GM23338 (cell line): ENCODE results near the gene PKP2. TPM values are rescaled to one million over a fixed set of nuclear protein-coding genes. Genes with fewer than 3 reads are reported as not detected.
A peak's percentile ranks its signal among the peaks of the same experiment; 100 is the strongest.

Experiments
- ATAC-seq: fragments of 200-7000 bp; cut with Tn5 transposase; 3 replicates; pipeline ENCODE4 v1.9.1; 2020
- DNase-seq: peaks from one replicate; pipeline ENCODE4 v3.0.0-alpha.2; 2015; ENCODE audit warnings: low spot score
- H2AFZ ChIP-seq: fragments of 200-600 bp; sonication (generic); 2 replicates; pipeline ENCODE4 v1.8.0; 2016; ENCODE audit warnings: antibody characterized with exemption, mild to moderate bottlenecking, moderate library complexity
- H3F3A ChIP-seq: fragments of 200-600 bp; sonication (generic); replicated peaks from 2 replicates; pipeline ENCODE4 v1.8.0; 2017; ENCODE audit warnings: antibody characterized with exemption, mixed run types, low read depth
- H3K27ac ChIP-seq: fragments of 200-600 bp; sonication (generic); 2 replicates; pipeline ENCODE4 v1.6.1; 2016; ENCODE audit warnings: low read depth
- H3K27me3 ChIP-seq: fragments of 200-600 bp; sonication (generic); 2 replicates; pipeline ENCODE4 v1.8.0; 2016; ENCODE audit warnings: mild to moderate bottlenecking, mixed run types, moderate library complexity; ENCODE audit not compliant: insufficient read depth
- H3K36me3 ChIP-seq: fragments of 200-600 bp; sonication (generic); 2 replicates; pipeline ENCODE4 v1.8.0; 2016; ENCODE audit warnings: mild to moderate bottlenecking; ENCODE audit not compliant: insufficient read depth
- H3K4me1 ChIP-seq: fragments of 200-600 bp; sonication (generic); 2 replicates; pipeline ENCODE4 v1.8.0; 2016; ENCODE audit warnings: mild to moderate bottlenecking, moderate library complexity; ENCODE audit not compliant: insufficient read depth
- H3K4me2 ChIP-seq: fragments of 200-600 bp; sonication (generic); 2 replicates; pipeline ENCODE4 v1.7.1; 2017; ENCODE audit warnings: mixed run types
- H3K4me3 ChIP-seq: fragments of 200-600 bp; sonication (generic); 2 replicates; pipeline ENCODE4 v1.6.1; 2016; ENCODE audit warnings: mixed run types
- H3K79me2 ChIP-seq: fragments of 200-600 bp; sonication (generic); replicated peaks from 2 replicates; pipeline ENCODE4 v1.8.0; 2017; ENCODE audit warnings: mild to moderate bottlenecking; ENCODE audit not compliant: insufficient read depth
- H3K9me2 ChIP-seq: fragments of 200-600 bp; sonication (generic); 2 replicates; pipeline ENCODE4 v1.8.0; 2017; ENCODE audit not compliant: insufficient read depth
- H4K20me1 ChIP-seq: fragments of 200-600 bp; sonication (generic); replicated peaks from 2 replicates; pipeline ENCODE4 v1.8.0; 2017; ENCODE audit warnings: mild to moderate bottlenecking; ENCODE audit not compliant: insufficient read depth
- H3K27ac Mint-ChIP-seq: 2 replicates; pipeline ENCODE4 v1.8.0; 2020; ENCODE audit warnings: inconsistent platforms, mild to moderate bottlenecking, moderate library complexity, mixed read lengths
- H3K27me3 Mint-ChIP-seq: 3 replicates; pipeline ENCODE4 v1.8.0; 2022; ENCODE audit warnings: low read depth, mild to moderate bottlenecking, moderate library complexity, mixed read lengths, inconsistent platforms; ENCODE audit not compliant: insufficient read depth, poor library complexity
- H3K36me3 Mint-ChIP-seq: 3 replicates; pipeline ENCODE4 v1.8.0; 2021; ENCODE audit warnings: low read depth, mild to moderate bottlenecking, inconsistent platforms, moderate library complexity, mixed read lengths
- H3K4me1 Mint-ChIP-seq: 3 replicates; pipeline ENCODE4 v1.8.0; 2020; ENCODE audit warnings: mild to moderate bottlenecking, inconsistent platforms, mixed read lengths
- H3K4me3 Mint-ChIP-seq: 3 replicates; pipeline ENCODE4 v1.8.0; 2021; ENCODE audit warnings: moderate library complexity, mild to moderate bottlenecking, inconsistent platforms, mixed read lengths
- H3K9me3 Mint-ChIP-seq: 3 replicates; pipeline ENCODE4 v1.8.0; 2020; ENCODE audit warnings: moderate library complexity, mild to moderate bottlenecking, inconsistent platforms, mixed read lengths
- CREB1 ChIP-seq: fragments of 250-450 bp; sonication (Bioruptor Pico); IDR thresholded peaks from 2 replicates; pipeline ENCODE4 v1.5.0; 2020; ENCODE audit warnings: low read depth, mild to moderate bottlenecking, moderate library complexity
- ETS1 ChIP-seq: IDR thresholded peaks from 2 replicates; pipeline ENCODE4 v1.6.1; 2016; ENCODE audit warnings: antibody characterized with exemption
- EZH2 ChIP-seq: fragments of 200-600 bp; sonication (generic); IDR thresholded peaks from one replicate; pipeline ENCODE4 v1.8.0; 2017; ENCODE audit warnings: antibody characterized with exemption, mild to moderate bottlenecking, low read depth; ENCODE audit not compliant: unreplicated experiment
- NANOG ChIP-seq: IDR thresholded peaks from 2 replicates; pipeline ENCODE4 v1.6.1; 2016; ENCODE audit warnings: antibody characterized with exemption, borderline replicate concordance
- POLR2AphosphoS5 ChIP-seq: IDR thresholded peaks from 2 replicates; pipeline ENCODE4 v1.6.1; 2016; ENCODE audit warnings: antibody characterized with exemption, low read depth
- REST ChIP-seq: IDR thresholded peaks from one replicate; pipeline ENCODE4 v1.6.1; 2018; ENCODE audit warnings: antibody characterized with exemption; ENCODE audit not compliant: unreplicated experiment
- STAT1 ChIP-seq: IDR thresholded peaks from one replicate; pipeline ENCODE4 v1.6.1; 2016; ENCODE audit warnings: antibody characterized with exemption; ENCODE audit not compliant: unreplicated experiment
- ZNF114 ChIP-seq: fragments of 250-450 bp; sonication (Bioruptor Pico); IDR thresholded peaks from 2 replicates; pipeline ENCODE4 v1.5.0; 2020; ENCODE audit warnings: mild to moderate bottlenecking, moderate library complexity
- ZNF331 ChIP-seq: fragments of 250-450 bp; sonication (Bioruptor Pico); IDR thresholded peaks from 2 replicates; pipeline ENCODE4 v1.5.0; 2020; ENCODE audit warnings: low read depth, mild to moderate bottlenecking, moderate library complexity
- polyA plus RNA-seq: library from polyadenylated mRNA; unstranded; fragments of >200 nt; fragmentation: Nextera tagmentation; extraction: Ambion mirVana; gene quantifications from 2 replicates; pipeline ENCODE4 v1.2.1, GENCODE V29; 2016
- total RNA-seq: library from RNA; depleted of rRNA; stranded (reverse); fragments of >200 nt; shearing (Covaris generic); gene quantifications from 2 replicates; pipeline ENCODE4 v1.2.3, GENCODE V29; 2014

PKP2 gene
- total and polyA plus RNA-seq, 2 experiments from 2014 or later, result 24.6 to 47.6 TPM

- H3K4me3 Mint-ChIP-seq, result no peak overlapping the region
- no peaks in the 10 kb centered on the region for H3K27me3 Mint-ChIP-seq
- H4K20me1 ChIP-seq, result no peaks in the 10 kb centered on the region
- peaks cover 9% of the 10 kb centered on the region; the same call in 1 of the 2 replicates for H3K36me3 ChIP-seq
- no peak overlapping the region for H3K27ac Mint-ChIP-seq
- H3K9me2 ChIP-seq, result no peaks in the 10 kb centered on the region
- H3K27me3 ChIP-seq, result no peaks in the 10 kb centered on the region
- H3K4me3 ChIP-seq, result no peak overlapping the region
- H3F3A ChIP-seq, result no peaks in the 10 kb centered on the region
- H2AFZ ChIP-seq, result no peak overlapping the region
- ATAC-seq (no peak), DNase-seq (no peak)
- H3K36me3 Mint-ChIP-seq, result peaks cover 9% of the 10 kb centered on the region
- TF ChIP-seq NANOG, result no peak
- TF ChIP-seq EZH2, result no peak
- TF ChIP-seq CREB1 (CRISPR knock-in tag), result no peak
- TF ChIP-seq POLR2AphosphoS5, result no peak
- no peak for TF ChIP-seq ZNF114 (CRISPR knock-in tag)
- no peak for TF ChIP-seq STAT1
- no peak for TF ChIP-seq ETS1
- TF ChIP-seq REST, result no peak
- no peaks in the 10 kb centered on the region for H3K9me3 Mint-ChIP-seq
- no peaks in the 10 kb centered on the region for H3K79me2 ChIP-seq
- H3K27ac ChIP-seq, result no peak overlapping the region
- peaks cover 22% of the 10 kb centered on the region for H3K4me1 ChIP-seq
- H3K4me1 Mint-ChIP-seq, result peaks cover 22% of the 10 kb centered on the region
- no peak overlapping the region for H3K4me2 ChIP-seq
Measured at GRCh38 chr12:32846053-32846452, 50.5 kb downstream of the PKP2 start.

- Mint-ChIP-seq H3K4me3 (no peak overlapping the region; the same call in 2 of the 3 replicates), H3K36me3 (peaks cover 4% of the 10 kb centered on the region; the same call in 2 of the 3 replicates), H3K27ac (peak overlapping the region; percentile 76), H3K9me3 (no peaks in the 10 kb centered on the region), H3K27me3 (no peaks in the 10 kb centered on the region), H3K4me1 (peaks cover 14% of the 10 kb centered on the region)
- peak; percentile 44 for DNase-seq
- no peaks in the 10 kb centered on the region for H3K9me2 ChIP-seq
- H3K4me1 ChIP-seq, result peaks cover 13% of the 10 kb centered on the region
- H4K20me1 ChIP-seq, result no peaks in the 10 kb centered on the region
- peak overlapping the region; percentile 53 for H3K4me2 ChIP-seq
- H2AFZ ChIP-seq, result no peak overlapping the region
- peak overlapping the region; percentile 75 for H3K27ac ChIP-seq
- H3K4me3 ChIP-seq, result no peak overlapping the region
- peak; percentile 71 for ATAC-seq
- no peaks in the 10 kb centered on the region for H3F3A ChIP-seq
- no peaks in the 10 kb centered on the region for H3K79me2 ChIP-seq
- no peaks in the 10 kb centered on the region; the same call in 1 of the 2 replicates for H3K36me3 ChIP-seq
- no peaks in the 10 kb centered on the region for H3K27me3 ChIP-seq
- TF ChIP-seq ZNF331 (CRISPR knock-in tag) (no peak), REST (no peak), ZNF114 (CRISPR knock-in tag) (no peak), EZH2 (no peak), STAT1 (no peak), NANOG (no peak), POLR2AphosphoS5 (no peak)
Measured at GRCh38 chr12:32843528-32844095, 53.0 kb downstream of the PKP2 start.
